ENCODE data around the gene ATOH8. TPM values are rescaled to one million over a fixed set of nuclear protein-coding genes. Genes with fewer than 3 reads are reported as not detected.

The ATOH8 gene
- total and polyA plus RNA-seq, 2 donors (not counting 3 experiments of a cell fraction or from before 2014, with no cell fraction given), result 10.3 to 12.8 TPM

DNA sequence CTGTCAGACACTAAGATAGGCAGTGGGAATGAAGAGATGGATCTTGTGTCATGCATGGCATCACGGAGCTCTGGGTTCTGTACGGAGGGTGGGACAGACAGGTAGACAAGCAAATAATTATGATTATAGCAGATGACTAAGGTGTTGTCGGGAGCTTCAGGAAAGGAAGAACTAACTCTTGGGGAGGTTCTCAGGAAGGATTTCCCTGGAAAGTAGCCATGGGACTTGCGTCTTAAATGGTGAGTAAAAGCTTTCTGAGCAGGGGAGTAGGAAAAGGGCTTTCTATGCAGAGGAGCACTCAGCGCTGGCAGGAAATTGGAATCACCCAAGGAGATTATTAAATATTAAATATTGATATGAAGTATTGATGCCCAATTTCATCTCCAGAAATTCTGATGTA is 35.5 kb downstream of the ATOH8 start:
- intact Hi-C loops (cut with micrococcal nuclease), result no loop called here
- no peak overlapping the region for H3K4me2 ChIP-seq (ENCODE audit: insufficient read depth, low read length)
- BruUV-seq (replicated peaks), result no TSS peak
- no peak for TF ChIP-seq POLR2AphosphoS5 (IDR thresholded peaks at IDR 0.05; ENCODE audit: insufficient read depth, low read depth, low read length)
- TF ChIP-seq GATA2 (IDR thresholded peaks at IDR 0.05; ENCODE audit: insufficient read depth, insufficient read length, low read depth, low read length), result no peak
- TF ChIP-seq MYC (IDR thresholded peaks at IDR 0.05; ENCODE audit: low read depth, low read length), result no peak
- TF ChIP-seq JUN (IDR thresholded peaks at IDR 0.05; ENCODE audit: borderline replicate concordance, insufficient read depth, insufficient read length, low read depth), result no peak
- no peak for TF ChIP-seq EZH2 (IDR thresholded peaks at IDR 0.05; ENCODE audit: borderline replicate concordance, low read depth, low read length, severe bottlenecking)
- no peak for TF ChIP-seq FOS (IDR thresholded peaks at IDR 0.05; ENCODE audit: borderline replicate concordance, insufficient read depth, low read length)
- no peak for TF ChIP-seq POLR2A (IDR thresholded peaks at IDR 0.05; ENCODE audit: low read depth, low read length)
- TF ChIP-seq, protein P1, sequence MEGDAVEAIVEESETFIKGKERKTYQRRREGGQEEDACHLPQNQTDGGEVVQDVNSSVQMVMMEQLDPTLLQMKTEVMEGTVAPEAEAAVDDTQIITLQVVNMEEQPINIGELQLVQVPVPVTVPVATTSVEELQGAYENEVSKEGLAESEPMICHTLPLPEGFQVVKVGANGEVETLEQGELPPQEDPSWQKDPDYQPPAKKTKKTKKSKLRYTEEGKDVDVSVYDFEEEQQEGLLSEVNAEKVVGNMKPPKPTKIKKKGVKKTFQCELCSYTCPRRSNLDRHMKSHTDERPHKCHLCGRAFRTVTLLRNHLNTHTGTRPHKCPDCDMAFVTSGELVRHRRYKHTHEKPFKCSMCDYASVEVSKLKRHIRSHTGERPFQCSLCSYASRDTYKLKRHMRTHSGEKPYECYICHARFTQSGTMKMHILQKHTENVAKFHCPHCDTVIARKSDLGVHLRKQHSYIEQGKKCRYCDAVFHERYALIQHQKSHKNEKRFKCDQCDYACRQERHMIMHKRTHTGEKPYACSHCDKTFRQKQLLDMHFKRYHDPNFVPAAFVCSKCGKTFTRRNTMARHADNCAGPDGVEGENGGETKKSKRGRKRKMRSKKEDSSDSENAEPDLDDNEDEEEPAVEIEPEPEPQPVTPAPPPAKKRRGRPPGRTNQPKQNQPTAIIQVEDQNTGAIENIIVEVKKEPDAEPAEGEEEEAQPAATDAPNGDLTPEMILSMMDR (IDR thresholded peaks at IDR 0.05; ENCODE audit: extremely low read depth in 1 of 2, insufficient read depth in 1 of 2, low read depth in 1 of 2, low read length in 2 of 2), result no peak
- TF ChIP-seq, protein P2, sequence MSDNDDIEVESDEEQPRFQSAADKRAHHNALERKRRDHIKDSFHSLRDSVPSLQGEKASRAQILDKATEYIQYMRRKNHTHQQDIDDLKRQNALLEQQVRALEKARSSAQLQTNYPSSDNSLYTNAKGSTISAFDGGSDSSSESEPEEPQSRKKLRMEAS (IDR thresholded peaks at IDR 0.05; ENCODE audit: insufficient read depth, insufficient read length), result no peak
- FAIRE-seq, result no peak
- H3K27ac ChIP-seq (ENCODE audit: insufficient read depth, low read depth, low read length), result no peak overlapping the region
- no peaks in the 10 kb centered on the region for H3K9me3 ChIP-seq (replicated peaks; ENCODE audit: control insufficient read depth, insufficient read depth, low read length)
- CTCF ChIA-PET, result interaction anchor here (0.8 to 1.8 kb wide), 5 partner anchors 9 to 60 kb away, joined by 3 to 8 read pairs (median 3); no protein-coding TSS in a partner anchor
- H3K79me2 ChIP-seq (ENCODE audit: control insufficient read depth, insufficient read depth, low read length), result no peaks in the 10 kb centered on the region
- H3K4me1 ChIP-seq (ENCODE audit: control insufficient read depth, extremely low read depth, insufficient read depth, low read length), result peaks cover 17% of the 10 kb centered on the region
- DNase-seq (ENCODE audit: low read depth, low spot score), result no peak
- H3K36me3 ChIP-seq (ENCODE audit: control insufficient read depth in 2 of 2, extremely low read depth in 1 of 2, insufficient read depth in 2 of 2, low read length in 2 of 2), result peaks cover 0 to 3% of the 10 kb centered on the region in 2 experiments
- no peaks in the 10 kb centered on the region for H4K20me1 ChIP-seq (replicated peaks; ENCODE audit: control insufficient read depth, extremely low read depth, insufficient read depth, low read length)
- H2AFZ ChIP-seq (ENCODE audit: low read depth, low read length), result no peak overlapping the region
- H3K9me1 ChIP-seq (replicated peaks; ENCODE audit: control insufficient read depth, extremely low read depth, insufficient read depth, low read length), result no peaks in the 10 kb centered on the region
- no peaks in the 10 kb centered on the region for H3K27me3 ChIP-seq (ENCODE audit: control insufficient read depth in 2 of 2, insufficient read depth in 2 of 2, low read length in 2 of 2)
- POLR2A ChIA-PET, result no interaction called here
- no peak overlapping the region for H3K9ac ChIP-seq (replicated peaks; ENCODE audit: extremely low read depth, insufficient read depth, low read length)
- dilution Hi-C loops (cut with MboI; ENCODE audit: extremely low pct_ligation_motif_present, low sequenced_read_pairs), result no loop called here
- no peak overlapping the region for H3K4me3 ChIP-seq (replicated peaks in 1 of 3; ENCODE audit: insufficient read depth in 1 of 3, low read depth in 1 of 3, low read length in 3 of 3)

Data from endothelial cell of umbilical vein (primary cell).